Mesenchymal stem cell (in vitro differentiated cells and primary cell): Measurements from ENCODE around the gene GPSM1.

ENCODE experiments used
- DNase-seq: peaks from one replicate; pipeline ENCODE4 v3.0.0-alpha.2; 2013
- H2AFZ ChIP-seq: one replicate; pipeline ENCODE4 v1.6.1; 2013; ENCODE audit warnings: low read depth, mild to moderate bottlenecking, control low read depth, inconsistent platforms, low read length, moderate library complexity
- H2AK5ac ChIP-seq: 2 replicates; pipeline ENCODE4 v1.6.1; 2013; ENCODE audit warnings: low read length, moderate library complexity, mild to moderate bottlenecking, inconsistent platforms; ENCODE audit not compliant: severe bottlenecking
- H2BK120ac ChIP-seq: one replicate; pipeline ENCODE4 v1.6.1; 2013; ENCODE audit warnings: low read depth, mild to moderate bottlenecking, inconsistent platforms, low read length, moderate library complexity
- H2BK12ac ChIP-seq, 2 experiments: one replicate each; pipeline ENCODE4 v1.6.1; 2013; ENCODE audit warnings: inconsistent platforms in 2 of 2, low read length in 2 of 2, mild to moderate bottlenecking in 2 of 2, moderate library complexity in 2 of 2, control low read depth in 1 of 2
- H2BK15ac ChIP-seq: one replicate; pipeline ENCODE4 v1.6.1; 2013; ENCODE audit warnings: mild to moderate bottlenecking, low read depth, inconsistent platforms; ENCODE audit not compliant: poor library complexity, severe bottlenecking
- H2BK5ac ChIP-seq: 2 replicates; pipeline ENCODE4 v1.6.1; 2013; ENCODE audit warnings: low read depth, mild to moderate bottlenecking, low read length, control low read depth, inconsistent platforms; ENCODE audit not compliant: poor library complexity, severe bottlenecking
- H3K14ac ChIP-seq, 2 experiments: one replicate each; pipeline ENCODE4 v1.6.1; 2013; ENCODE audit warnings: inconsistent platforms in 2 of 2, low read length in 2 of 2, control low read depth in 1 of 2, mild to moderate bottlenecking in 1 of 2, moderate library complexity in 1 of 2
- H3K18ac ChIP-seq, 2 experiments: one replicate each; pipeline ENCODE4 v1.6.1; 2013; ENCODE audit warnings: inconsistent platforms in 2 of 2, low read length in 2 of 2, control low read depth in 1 of 2, low read depth in 1 of 2, mild to moderate bottlenecking in 1 of 2
- H3K23ac ChIP-seq, 2 experiments: one replicate each; pipeline ENCODE4 v1.6.1; 2013; ENCODE audit warnings: inconsistent platforms in 2 of 2, low read length in 2 of 2, mild to moderate bottlenecking in 2 of 2, moderate library complexity in 2 of 2, control low read depth in 1 of 2
- H3K27ac ChIP-seq: 2 replicates; pipeline ENCODE4 v1.5.1; 2013; ENCODE audit warnings: mild to moderate bottlenecking, moderate library complexity, low read length, control low read depth, inconsistent platforms; ENCODE audit not compliant: poor library complexity, severe bottlenecking
- H3K27me3 ChIP-seq, 2 experiments: 2 replicates each; pipeline versions ENCODE4 v1.6.1 to v1.7.0; 2013; ENCODE audit warnings: low read length in 2 of 2, mild to moderate bottlenecking in 2 of 2, moderate library complexity in 2 of 2, control low read depth in 1 of 2, inconsistent platforms in 1 of 2; ENCODE audit not compliant: control insufficient read depth in 1 of 2, insufficient read depth in 1 of 2
- H3K36me3 ChIP-seq, 2 experiments: 2 replicates each; pipeline versions ENCODE4 v1.6.1 to v1.7.0; 2013; ENCODE audit warnings: low read length in 2 of 2, control low read depth in 1 of 2, inconsistent platforms in 1 of 2, low read depth in 1 of 2, mild to moderate bottlenecking in 1 of 2; ENCODE audit not compliant: insufficient read depth in 2 of 2, control insufficient read depth in 1 of 2
- H3K4ac ChIP-seq, 2 experiments: one replicate each; pipeline ENCODE4 v1.6.1; 2013; ENCODE audit warnings: inconsistent platforms in 2 of 2, low read length in 2 of 2, mild to moderate bottlenecking in 2 of 2, moderate library complexity in 2 of 2, control low read depth in 1 of 2, low read depth in 1 of 2
- H3K4me1 ChIP-seq: 2 replicates; pipeline ENCODE4 v1.6.1; 2013; ENCODE audit warnings: low read depth, low read length, control low read depth; ENCODE audit not compliant: control insufficient read depth, insufficient read depth
- H3K4me2 ChIP-seq: 2 replicates; pipeline ENCODE4 v1.6.1; 2013; ENCODE audit warnings: low read length, mild to moderate bottlenecking, inconsistent platforms; ENCODE audit not compliant: poor library complexity, severe bottlenecking
- H3K4me3 ChIP-seq, 2 experiments: 2 replicates each; pipeline versions ENCODE4 v1.5.1 to v1.7.0; 2013; ENCODE audit warnings: low read length in 2 of 2, mild to moderate bottlenecking in 2 of 2, control low read depth in 1 of 2, low read depth in 1 of 2; ENCODE audit not compliant: insufficient read depth in 1 of 2
- H3K79me1 ChIP-seq: replicated peaks from 2 replicates; pipeline ENCODE4 v1.6.1; 2013; ENCODE audit warnings: mild to moderate bottlenecking, control low read depth, low read length, inconsistent platforms; ENCODE audit not compliant: poor library complexity, severe bottlenecking
- H3K9ac ChIP-seq: 2 replicates; pipeline ENCODE4 v1.7.0; 2013; ENCODE audit warnings: mild to moderate bottlenecking, low read length, moderate library complexity
- H3K9me3 ChIP-seq: 2 replicates; pipeline ENCODE4 v1.7.0; 2013; ENCODE audit warnings: mild to moderate bottlenecking, low read length; ENCODE audit not compliant: control insufficient read depth
- H4K8ac ChIP-seq: one replicate; pipeline ENCODE4 v1.6.1; 2013; ENCODE audit warnings: inconsistent platforms, mild to moderate bottlenecking, low read length, moderate library complexity
- H4K91ac ChIP-seq: one replicate; pipeline ENCODE4 v1.6.1; 2013; ENCODE audit warnings: mild to moderate bottlenecking, low read length, inconsistent platforms
- WGBS: methylation state at CpG from one replicate; pipeline ENCODE4 v1.1.7; 2013; ENCODE audit warnings: mixed read lengths; 5-methylcytosine and 5-hydroxymethylcytosine counted together

GPSM1 gene

DNA sequence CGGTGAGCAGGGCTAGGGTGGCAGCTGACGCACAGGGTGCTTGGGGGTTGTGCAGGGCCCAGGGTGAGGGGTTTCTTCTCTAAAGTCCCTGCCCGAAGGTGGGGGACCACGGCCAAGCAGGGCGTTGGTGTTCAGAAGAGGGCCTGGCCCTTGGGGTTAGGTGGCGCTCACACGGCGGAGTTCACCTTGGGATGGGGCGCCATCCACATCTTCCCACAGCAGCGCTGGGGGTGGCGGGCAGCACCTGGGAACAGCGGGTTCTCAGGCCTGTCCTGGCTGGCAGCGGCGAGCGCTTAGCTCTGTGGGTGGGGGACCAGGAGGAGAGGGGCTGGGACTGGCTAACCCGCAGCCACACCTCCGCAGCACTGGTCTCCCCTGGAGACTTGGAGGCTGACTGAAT lies 6.1 kb downstream of the GPSM1 start:
- Histone ChIP-seq H3K23ac (no peak overlapping the region), H2AK5ac (no peak overlapping the region), H2BK5ac (no peak overlapping the region), H3K27me3 (no peaks in the 10 kb centered on the region), H4K91ac (no peak overlapping the region), H3K9me3 (no peaks in the 10 kb centered on the region), H4K8ac (no peak overlapping the region), H2AFZ (no peak overlapping the region), H3K36me3 (peaks cover 22 to 89% of the 10 kb centered on the region in 2 experiments), H3K14ac (no peak overlapping the region), H3K79me1 (peaks cover 24% of the 10 kb centered on the region), H2BK120ac (no peak overlapping the region), H3K4me2 (no peak overlapping the region), H3K18ac (no peak overlapping the region), H3K4me3 (no peak overlapping the region), H3K27ac (no peak overlapping the region), H2BK12ac (peak overlapping the region in 1 of 2 experiments; percentile 15), H3K4me1 (peaks cover 77% of the 10 kb centered on the region), H3K9ac (no peak overlapping the region), H3K4ac (no peak overlapping the region), H2BK15ac (peak overlapping the region; percentile 7)
- 96% methylated on average over 16 of the region's 17 CpGs for WGBS
- no peak for DNase-seq

DNA sequence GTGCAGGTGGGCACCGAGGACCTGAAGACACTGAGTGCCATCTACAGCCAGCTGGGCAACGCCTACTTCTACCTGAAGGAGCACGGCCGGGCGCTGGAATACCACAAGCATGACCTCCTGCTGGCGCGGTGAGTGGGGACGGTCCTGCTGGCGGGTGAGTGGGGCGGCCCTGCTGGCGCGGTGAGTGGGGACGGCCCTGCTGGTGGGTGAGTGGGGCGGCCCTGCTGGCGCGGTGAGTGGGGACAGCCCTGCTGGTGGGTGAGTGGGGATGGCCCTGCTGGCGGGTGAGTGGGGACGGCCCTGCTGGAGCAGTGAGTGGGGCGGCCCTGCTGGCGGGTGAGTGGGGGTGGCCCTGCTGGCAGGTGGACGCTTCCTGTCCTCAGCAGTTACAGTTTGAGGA lies 7.2 kb downstream of the GPSM1 start:
- no peak overlapping the region for H4K91ac ChIP-seq
- H3K4me1 ChIP-seq: peaks cover 69% of the 10 kb centered on the region

DNA sequence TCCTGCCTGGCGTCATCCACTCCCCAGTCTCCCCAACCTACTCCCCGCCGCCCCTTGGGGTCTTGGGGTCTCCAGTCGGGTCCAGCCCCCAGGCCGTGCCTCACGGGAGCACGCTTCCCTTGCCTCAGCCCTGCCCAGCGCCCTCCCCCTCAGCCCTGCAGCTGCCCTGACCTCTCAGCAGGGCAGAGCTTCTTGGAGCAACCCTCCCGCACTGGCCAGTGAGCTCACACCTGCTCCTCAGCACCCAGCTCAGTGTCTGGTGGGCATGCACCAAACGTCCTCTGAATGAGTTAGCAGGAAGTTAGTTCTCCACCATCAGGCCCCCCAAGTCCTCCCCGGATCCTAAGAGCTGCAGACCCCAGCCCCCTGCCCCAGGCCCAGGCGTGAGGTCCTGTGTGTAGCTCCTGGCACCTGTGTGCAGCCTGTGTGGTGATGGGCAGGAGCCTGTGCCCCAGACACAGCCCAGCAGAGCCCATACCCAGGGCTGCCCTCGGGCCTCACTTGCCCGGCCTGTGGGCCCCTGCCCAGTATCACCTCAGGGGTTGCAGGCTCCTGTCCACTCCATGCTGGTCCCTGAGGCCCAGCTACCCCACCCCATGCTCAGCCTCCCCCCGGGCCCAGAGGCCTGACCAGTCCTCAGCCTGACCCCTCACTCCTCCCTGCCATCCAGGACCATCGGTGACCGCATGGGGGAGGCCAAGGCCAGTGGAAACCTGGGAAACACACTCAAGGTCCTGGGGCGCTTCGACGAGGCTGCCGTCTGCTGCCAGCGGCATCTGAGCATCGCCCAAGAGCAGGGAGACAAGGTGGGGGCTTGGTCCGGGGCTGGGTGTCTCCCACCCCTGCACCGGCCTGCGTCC lies 8.2 kb downstream of the GPSM1 start:
- no peak overlapping the region for H3K14ac ChIP-seq
- peak overlapping the region; percentile 4 for H3K27ac ChIP-seq
- 82% methylated on average over 26 of the region's 26 CpGs for whole genome bisulfite sequencing
- H3K36me3 ChIP-seq: peaks cover 37 to 95% of the 10 kb centered on the region in 2 experiments
- no peak overlapping the region for H3K4ac ChIP-seq
- H3K4me3 ChIP-seq: no peak overlapping the region
- H3K9me3 ChIP-seq: no peaks in the 10 kb centered on the region
- no peaks in the 10 kb centered on the region for H3K27me3 ChIP-seq
- no peak overlapping the region for H2BK12ac ChIP-seq
- no peak overlapping the region for H3K23ac ChIP-seq
- no peak overlapping the region for H2BK120ac ChIP-seq
- H2AK5ac ChIP-seq: no peak overlapping the region
- no peak overlapping the region for H4K8ac ChIP-seq
- DNase-seq: no peak
- H4K91ac ChIP-seq: no peak overlapping the region
- H3K4me1 ChIP-seq: peaks cover 59% of the 10 kb centered on the region
- H3K9ac ChIP-seq: no peak overlapping the region
- no peak overlapping the region for H2BK15ac ChIP-seq
- H3K18ac ChIP-seq: no peak overlapping the region
- H3K4me2 ChIP-seq: no peak overlapping the region
- H2BK5ac ChIP-seq: no peak overlapping the region
- peaks cover 30% of the 10 kb centered on the region for H3K79me1 ChIP-seq
- no peak overlapping the region for H2AFZ ChIP-seq

More for the DNA sequence above, 7.2 kb downstream of the GPSM1 start:
- DNase-seq: no peak
- no peak overlapping the region for H2AK5ac ChIP-seq
- no peak overlapping the region for H2BK15ac ChIP-seq
- H3K9me3 ChIP-seq: no peaks in the 10 kb centered on the region
- peaks cover 27% of the 10 kb centered on the region for H3K79me1 ChIP-seq
- H3K9ac ChIP-seq: no peak overlapping the region
- H2AFZ ChIP-seq: no peak overlapping the region
- no peak overlapping the region for H3K23ac ChIP-seq
- no peak overlapping the region for H2BK120ac ChIP-seq
- no peaks in the 10 kb centered on the region for H3K27me3 ChIP-seq
- H3K36me3 ChIP-seq: peaks cover 29 to 92% of the 10 kb centered on the region in 2 experiments
- no peak overlapping the region for H3K27ac ChIP-seq
- no peak overlapping the region for H3K18ac ChIP-seq
- 97% methylated on average over 21 of the region's 21 CpGs for WGBS
- no peak overlapping the region for H4K8ac ChIP-seq
- no peak overlapping the region for H2BK12ac ChIP-seq
- no peak overlapping the region for H2BK5ac ChIP-seq
- H3K4ac ChIP-seq: no peak overlapping the region
- H3K14ac ChIP-seq: no peak overlapping the region
- H3K4me2 ChIP-seq: no peak overlapping the region
- H3K4me3 ChIP-seq: no peak overlapping the region

DNA sequence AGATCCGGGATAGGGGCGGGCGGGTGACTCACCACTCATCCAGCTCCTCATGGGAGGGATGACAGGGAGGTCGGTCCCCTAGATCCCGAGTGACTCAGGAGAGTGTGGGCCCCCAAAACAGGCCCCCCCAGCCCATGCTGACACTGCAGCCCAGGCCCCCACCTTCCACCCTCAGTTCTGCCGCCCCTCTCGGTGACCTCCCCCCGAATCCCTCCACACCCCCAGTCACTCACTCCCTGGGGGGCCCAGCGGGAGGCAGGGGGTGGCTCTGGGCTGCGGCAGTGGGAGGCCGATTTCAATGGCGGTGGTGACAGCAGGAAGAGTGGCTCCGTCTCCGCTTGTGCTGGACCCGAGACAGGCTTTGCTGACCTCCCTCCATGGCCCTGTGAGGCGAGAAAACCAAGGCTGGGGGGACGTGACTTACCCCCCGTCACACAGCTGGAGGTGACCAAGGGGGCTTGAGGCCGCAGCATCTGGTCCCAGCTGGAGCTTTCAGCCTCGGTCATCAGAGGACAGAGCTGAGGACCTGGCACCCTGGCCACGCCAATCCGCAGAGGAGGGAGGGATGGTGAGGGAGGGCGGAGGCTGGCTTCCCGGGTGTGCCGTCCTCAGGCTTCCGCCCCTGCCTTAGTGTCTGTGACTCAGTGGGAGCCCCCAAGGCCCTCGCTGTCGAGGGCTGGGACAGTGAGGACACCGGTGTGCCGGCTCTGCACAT lies 9.0 kb downstream of the GPSM1 start:
- H3K4ac ChIP-seq: no peak overlapping the region
- peaks cover 55% of the 10 kb centered on the region for H3K4me1 ChIP-seq
- DNase-seq: no peak
- H3K14ac ChIP-seq: no peak overlapping the region
- H3K27me3 ChIP-seq: no peaks in the 10 kb centered on the region
- no peak overlapping the region for H3K18ac ChIP-seq
- peaks cover 44 to 95% of the 10 kb centered on the region in 2 experiments for H3K36me3 ChIP-seq
- H3K4me3 ChIP-seq: no peak overlapping the region
- H3K4me2 ChIP-seq: no peak overlapping the region
- H2BK15ac ChIP-seq: no peak overlapping the region
- no peak overlapping the region for H3K9ac ChIP-seq
- H3K27ac ChIP-seq: no peak overlapping the region
- peak overlapping the region; percentile 26 for H2AK5ac ChIP-seq
- H3K9me3 ChIP-seq: no peaks in the 10 kb centered on the region
- peaks cover 33% of the 10 kb centered on the region for H3K79me1 ChIP-seq
- no peak overlapping the region for H2BK5ac ChIP-seq
- no peak overlapping the region for H2BK120ac ChIP-seq
- no peak overlapping the region for H4K8ac ChIP-seq
- 77% methylated on average over 30 of the region's 30 CpGs for WGBS
- no peak overlapping the region for H3K23ac ChIP-seq
- H2BK12ac ChIP-seq: no peak overlapping the region
- H4K91ac ChIP-seq: no peak overlapping the region
- H2AFZ ChIP-seq: no peak overlapping the region
